HG03378 (cell line): ENCODE data around the gene REX1BD.

Experiments
- ATAC-seq: cut with Tn5 transposase; IDR thresholded peaks from one replicate; pipeline ENCODE4 v1.9.1; 2021; ENCODE audit warnings: mild to moderate bottlenecking, moderate library complexity; ENCODE audit not compliant: unreplicated experiment

The REX1BD gene

GRCh38 chr19:18612051-18612771 is 23.6 kb downstream of the REX1BD start:
- no peak for ATAC-seq

- ATAC-seq = no peak
Observed at GRCh38 chr19:18612772-18613588, 24.4 kb downstream of the REX1BD start, which contains the start of gene TMEM59L. TSS of gene TMEM59L (plus strand) at chr19:18612870. CDS start at chr19:18612959, 89 bp downstream.

- no peak for ATAC-seq
Observed at GRCh38 chr19:18613589-18614234, 25.1 kb downstream of the REX1BD start.

- ATAC-seq = no peak
Observed at GRCh38 chr19:18616023-18616422, 27.4 kb downstream of the REX1BD start.

GRCh38 chr19:18617562-18617961 is 29.0 kb downstream of the REX1BD start:
- ATAC-seq = no peak

- no peak for ATAC-seq
Observed at GRCh38 chr19:18618236-18618635, 29.6 kb downstream of the REX1BD start.

GRCh38 chr19:18620311-18620710 is 31.7 kb downstream of the REX1BD start:
- no peak for ATAC-seq

- no peak for ATAC-seq
Observed at GRCh38 chr19:18620902-18621301, 32.3 kb downstream of the REX1BD start.

GRCh38 chr19:18626906-18627305 is 38.3 kb downstream of the REX1BD start:
- ATAC-seq = no peak

GRCh38 chr19:18629166-18630088 is 40.8 kb downstream of the REX1BD start:
- no peak for ATAC-seq

- ATAC-seq = no peak
Observed at GRCh38 chr19:18633321-18633720, 44.7 kb downstream of the REX1BD start.

GRCh38 chr19:18634612-18635297 is 46.2 kb downstream of the REX1BD start:
- ATAC-seq = no peak

GRCh38 chr19:18635831-18636182 is 47.2 kb downstream of the REX1BD start:
- no peak for ATAC-seq

GRCh38 chr19:18636183-18636968 is 47.8 kb downstream of the REX1BD start:
- peak; percentile 76 for ATAC-seq

GRCh38 chr19:18636969-18637629 is 48.5 kb downstream of the REX1BD start, which contains the start of gene KLHL26:
TSS of gene KLHL26 (plus strand) at chr19:18637028. CDS start at chr19:18637055, 27 bp downstream.
- ATAC-seq = no peak

GRCh38 chr19:18637673-18638630 is 49.4 kb downstream of the REX1BD start:
- no peak for ATAC-seq

- no peak for ATAC-seq
Observed at GRCh38 chr19:18639706-18640243, 51.2 kb downstream of the REX1BD start.
